ENCODE results near the gene IL4R.

IL4R gene

DNA sequence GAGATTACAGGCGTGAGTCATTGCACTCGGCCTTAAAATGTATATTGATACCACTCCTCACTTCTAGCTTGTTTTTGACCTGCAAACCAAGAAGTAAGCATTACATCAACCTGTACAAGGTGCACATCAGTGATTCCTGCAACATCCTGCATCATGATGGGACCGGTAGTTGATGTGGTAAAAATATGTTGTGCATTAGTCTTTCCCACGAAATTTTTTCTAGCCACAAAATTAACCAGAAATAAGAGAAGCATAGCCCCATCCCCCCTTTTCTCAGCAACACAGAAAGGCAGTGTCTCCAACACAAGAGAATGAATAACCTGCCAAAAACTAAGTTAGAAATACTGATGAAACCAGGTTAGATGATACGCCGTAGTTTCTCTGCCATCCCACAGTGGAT lies 24.1 kb upstream of the IL4R start:
- no peak for DNase-seq

DNA sequence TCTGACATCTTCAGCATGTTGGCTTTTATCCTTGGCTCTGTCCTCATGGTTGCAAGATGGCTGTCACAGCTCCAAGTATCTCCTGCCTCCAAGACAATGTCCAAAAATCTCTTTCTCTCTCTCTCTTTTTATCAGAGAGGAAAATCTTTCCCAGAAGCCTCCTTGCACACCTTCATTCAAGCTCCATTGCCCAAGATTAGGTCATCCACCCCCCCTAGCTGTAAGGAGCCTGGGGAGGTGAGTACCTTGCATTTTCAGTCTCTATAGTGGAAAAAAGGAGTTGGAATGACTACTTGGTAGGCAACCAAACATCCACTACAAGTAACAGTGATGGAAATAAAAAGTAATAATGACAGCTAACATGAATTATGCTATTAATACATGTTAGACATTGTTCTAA lies 23.2 kb upstream of the IL4R start:
- DNase-seq = no peak

DNA sequence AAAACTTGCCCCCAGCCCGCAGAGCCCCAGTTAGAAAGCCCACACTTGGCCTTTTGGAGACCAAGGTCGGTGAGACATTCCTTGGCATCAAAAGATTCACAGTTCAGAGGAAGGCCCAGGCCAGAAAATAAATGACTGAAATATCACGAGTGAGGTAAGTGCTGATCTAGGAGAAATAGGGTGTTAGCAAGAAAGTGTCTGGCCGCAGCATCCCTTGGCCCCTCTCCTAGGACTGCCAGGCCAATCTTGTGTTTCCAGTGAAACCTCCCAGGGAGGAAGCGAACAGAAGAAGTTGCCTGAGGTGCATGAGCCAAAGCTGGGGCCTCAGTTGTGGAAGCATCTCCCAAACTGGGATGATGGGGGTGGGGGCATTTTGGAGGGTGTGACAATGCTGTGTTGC lies 22.7 kb upstream of the IL4R start:
- DNase-seq = no peak

DNA sequence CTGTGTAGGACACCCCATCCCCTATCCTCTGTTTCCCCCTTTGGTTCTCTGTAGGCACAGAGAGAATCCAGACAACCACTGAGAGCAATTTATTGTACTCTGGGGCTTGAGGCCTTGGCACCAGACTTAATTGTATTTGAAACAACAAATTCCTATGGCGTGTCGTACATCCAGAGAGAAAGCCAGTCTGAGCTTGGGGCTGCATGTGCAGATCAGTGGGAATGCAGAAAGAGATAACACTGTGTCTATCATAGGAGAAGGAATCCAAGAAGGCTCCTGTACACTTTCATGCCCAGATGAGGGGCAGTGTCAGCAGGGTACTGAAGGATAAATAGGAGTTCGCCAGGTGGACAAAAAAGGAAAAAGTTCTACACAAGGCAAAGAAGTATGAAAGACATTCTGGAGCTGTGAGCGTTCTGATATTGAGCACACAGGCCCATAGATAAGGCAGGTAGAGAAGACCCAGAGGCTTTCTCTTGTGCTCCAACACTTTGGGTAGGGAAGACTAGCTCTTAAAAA lies 22.0 kb upstream of the IL4R start:
- no peak for DNase-seq

DNA sequence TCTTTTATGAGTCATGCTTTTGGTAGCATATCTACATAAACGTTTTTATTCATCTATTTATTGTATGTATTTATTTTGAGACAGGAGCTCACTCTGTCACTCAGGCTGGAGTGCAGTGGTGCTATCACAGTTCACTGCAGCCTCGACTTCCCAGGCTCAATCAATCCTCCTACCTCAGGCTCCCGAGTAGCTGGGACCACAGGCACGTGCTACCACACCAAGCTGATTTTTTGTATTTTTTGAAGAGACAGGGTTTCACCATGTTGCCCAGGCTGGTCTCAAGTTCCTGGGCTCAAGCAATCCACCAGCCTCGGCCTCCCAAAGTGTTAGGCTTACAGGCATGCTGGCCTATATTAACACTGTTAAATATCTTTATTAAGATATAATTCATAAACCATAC lies 20.4 kb upstream of the IL4R start:
- no peak for DNase-seq

DNA sequence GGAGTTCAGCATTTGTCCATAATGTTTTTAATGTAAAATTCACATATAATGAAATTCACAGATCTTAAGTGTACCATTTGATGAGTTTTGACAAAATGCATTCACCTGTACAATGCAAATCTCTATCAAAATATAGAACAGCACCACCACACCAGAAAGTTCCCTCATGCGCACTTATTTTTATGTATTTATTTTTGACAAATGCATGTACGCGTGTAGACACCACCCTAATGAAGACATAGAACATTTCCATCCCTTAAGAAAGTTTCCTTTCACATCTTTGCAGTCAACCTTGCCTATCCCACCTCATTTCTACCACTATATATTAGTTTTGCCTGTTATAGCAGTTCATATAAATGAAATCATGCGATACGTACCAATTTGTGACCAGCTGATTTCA lies 15.6 kb upstream of the IL4R start:
- no peak for DNase-seq

DNA sequence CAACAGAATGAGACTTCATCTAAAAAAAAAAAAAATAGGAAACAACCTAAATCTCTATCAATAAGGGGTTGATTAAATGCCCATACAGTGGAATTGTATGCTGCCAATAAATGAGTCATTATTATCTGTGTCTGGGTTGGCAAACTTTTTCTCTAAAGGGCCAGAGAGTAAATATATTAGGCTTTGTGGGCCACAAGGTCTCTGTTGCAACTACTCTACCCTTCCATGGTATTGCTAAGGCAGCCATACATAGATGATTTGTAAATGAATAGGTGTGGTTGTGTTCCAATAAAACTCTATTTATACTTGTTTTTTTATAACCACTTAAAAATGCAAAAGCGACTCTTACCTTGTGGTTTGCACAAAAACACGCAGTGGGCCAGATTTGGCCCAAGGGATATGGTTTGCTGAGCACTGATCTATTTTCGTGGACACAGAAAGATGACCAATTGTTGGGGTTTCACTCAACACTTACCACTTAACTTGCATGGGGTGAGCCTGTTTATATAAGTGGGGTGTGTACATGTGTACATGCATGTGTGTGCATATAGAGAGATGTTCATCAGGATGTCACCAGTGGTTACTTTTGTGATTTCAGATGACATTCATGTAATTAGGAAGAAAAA lies 12.4 kb upstream of the IL4R start:
- no peak for DNase-seq

DNA sequence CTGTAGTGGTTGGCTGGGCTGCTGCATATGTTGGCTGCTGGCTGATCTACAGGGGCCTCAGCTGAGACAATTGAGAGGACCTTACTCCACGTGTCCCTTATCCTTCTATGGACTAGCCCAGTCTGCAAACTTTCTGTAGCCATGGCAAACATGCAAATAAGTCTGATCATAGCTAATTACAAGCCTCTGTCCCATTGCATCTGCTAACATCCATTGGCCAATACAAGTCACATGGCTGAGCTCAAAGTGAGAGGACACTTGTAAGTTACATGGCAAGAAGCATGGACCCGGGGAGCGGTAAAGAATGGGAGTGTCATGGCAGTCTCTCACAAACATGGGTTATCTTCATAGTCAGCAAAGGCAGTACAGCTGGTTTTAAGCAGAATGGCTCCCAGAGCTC lies 11.6 kb upstream of the IL4R start:
- DNase-seq = no peak

DNA sequence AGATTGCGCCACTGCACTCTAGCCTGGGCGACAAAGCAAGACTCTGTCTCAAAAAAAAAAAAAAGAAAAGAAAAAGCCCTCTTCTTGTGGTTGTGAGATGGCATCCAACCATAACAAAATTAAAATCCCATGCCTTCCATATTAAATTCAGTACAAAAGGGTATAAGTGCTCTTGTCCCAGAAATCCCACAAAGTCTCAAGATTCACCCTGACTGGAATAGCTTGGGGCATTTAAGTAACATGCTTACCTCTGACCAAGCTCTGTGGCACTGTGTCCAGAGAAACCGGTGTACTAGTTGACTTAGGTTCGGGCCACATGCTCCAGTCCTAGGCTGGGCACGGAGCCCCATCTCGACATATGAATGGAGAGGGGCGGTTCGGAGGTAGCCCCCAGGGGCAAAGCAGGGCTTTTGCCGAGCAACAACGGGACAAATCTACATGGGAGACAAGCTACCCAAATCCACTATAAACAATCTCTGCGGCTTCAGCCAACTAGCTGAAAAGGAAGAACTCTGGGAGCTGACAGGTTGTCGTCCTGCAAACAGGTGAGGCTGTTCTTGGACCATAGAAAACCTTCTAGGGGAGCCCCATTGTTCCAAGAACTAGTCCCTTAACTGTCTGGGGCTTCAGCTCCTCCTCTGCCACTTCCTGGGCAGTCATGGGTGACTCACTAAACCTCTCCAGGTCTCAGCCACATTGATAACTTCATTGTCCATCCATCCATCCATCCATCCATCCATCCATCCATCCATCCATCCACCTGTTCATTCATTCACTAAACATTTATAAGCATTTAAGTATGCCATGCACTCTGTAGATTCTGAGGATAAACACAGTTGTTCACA lies 10.3 kb upstream of the IL4R start:
- DNase-seq = no peak

DNA sequence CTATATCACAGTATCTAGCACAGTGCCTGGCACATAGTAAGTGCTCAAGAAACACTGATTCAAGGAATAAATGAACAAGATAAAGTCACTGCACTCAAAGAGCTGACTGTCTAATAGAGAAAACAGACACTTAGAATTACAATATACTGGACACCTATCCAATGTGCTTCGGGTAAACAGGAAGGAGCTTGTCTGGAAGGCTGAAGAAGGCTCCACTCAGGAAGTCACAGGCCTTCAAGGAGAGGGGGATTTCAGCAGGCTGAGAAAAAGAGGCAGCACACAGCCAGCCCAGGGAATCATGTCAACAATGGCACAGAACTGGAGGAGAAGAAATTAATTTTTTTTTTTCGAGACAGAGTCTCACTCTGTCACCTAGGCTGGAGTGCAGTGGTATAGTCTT lies 9.7 kb upstream of the IL4R start:
- no peak for DNase-seq

DNA sequence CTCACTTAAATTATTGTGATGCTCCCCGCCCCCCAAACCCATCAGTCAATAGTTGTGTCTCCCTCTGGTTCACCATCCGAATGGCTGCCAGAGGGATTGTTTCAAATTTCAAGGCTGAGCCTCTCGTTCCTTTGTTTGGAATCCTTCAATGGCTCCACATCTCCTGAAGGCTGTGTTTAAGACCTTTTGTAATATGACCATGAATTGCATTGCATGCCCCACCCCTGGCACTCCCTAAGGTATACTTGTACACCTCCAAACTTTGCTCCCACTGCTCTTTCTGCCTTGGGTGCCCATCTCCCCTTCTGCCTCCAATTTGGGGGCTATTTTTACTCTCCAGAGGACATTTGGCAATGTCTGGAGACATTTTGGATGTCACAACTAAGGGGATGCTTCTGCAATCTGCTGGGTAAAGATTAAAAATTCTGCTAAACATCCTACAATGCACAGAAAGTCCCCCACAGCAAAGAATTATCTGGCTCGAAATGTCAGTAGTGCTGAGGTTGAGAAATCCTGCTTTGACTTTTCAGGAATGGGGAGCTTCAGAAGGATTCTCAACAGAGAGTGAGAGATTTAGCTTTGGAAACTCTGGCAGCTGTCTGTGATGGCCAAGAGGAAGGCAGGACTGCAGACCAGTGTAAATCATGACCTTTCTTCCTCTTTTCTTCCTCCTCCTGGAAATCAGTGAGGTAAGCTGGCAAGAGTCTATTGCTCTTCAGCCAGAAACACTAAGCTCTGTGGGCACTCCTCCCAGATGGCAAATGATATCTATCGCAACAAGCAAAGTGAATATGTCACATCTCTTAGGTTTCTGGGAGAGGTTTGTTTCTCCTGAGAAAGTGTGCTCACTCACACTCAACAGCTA lies 8.7 kb upstream of the IL4R start:
- no peak for DNase-seq

DNA sequence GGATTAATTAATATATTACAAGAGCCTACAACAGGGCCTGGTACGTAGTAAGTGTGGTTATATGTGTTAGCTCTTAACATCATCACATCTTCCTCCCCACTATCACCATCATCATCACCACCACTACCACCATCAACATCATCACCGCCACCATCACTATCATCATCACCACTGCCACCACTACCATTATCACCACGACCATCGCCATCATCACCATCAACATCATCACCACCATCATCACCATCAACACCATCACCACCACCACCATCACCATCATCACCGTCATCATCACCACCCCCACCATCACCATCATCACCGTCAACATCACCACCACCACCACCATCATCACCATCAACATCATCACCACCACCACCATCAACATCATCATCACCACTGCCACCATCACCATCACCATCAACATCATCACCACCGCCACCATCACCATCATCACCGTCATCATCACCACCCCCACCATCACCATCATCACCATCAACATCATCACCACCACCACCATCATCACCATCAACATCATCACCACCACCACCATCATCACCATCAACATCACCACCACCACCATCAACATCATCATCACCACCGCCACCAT lies 7.8 kb upstream of the IL4R start:
- no peak for DNase-seq

DNA sequence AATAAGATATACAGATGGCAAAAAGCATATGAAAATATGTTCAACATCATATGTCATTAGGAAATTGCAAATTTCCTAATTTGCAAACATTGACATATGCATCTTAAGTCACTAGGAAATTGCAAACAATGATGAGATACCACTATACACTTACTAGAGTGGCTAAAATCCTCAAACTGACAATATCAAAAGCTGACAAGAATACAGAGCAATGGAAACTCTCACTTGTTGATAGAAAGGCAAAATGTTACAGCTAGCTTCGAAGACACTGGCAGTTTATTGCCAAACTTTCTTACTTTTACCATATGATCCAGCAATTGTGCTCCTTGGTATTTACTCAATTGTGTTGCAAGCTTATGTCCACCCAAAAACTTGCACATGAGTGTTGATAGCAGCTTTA lies 5.0 kb upstream of the IL4R start:
- no peak for DNase-seq

DNA sequence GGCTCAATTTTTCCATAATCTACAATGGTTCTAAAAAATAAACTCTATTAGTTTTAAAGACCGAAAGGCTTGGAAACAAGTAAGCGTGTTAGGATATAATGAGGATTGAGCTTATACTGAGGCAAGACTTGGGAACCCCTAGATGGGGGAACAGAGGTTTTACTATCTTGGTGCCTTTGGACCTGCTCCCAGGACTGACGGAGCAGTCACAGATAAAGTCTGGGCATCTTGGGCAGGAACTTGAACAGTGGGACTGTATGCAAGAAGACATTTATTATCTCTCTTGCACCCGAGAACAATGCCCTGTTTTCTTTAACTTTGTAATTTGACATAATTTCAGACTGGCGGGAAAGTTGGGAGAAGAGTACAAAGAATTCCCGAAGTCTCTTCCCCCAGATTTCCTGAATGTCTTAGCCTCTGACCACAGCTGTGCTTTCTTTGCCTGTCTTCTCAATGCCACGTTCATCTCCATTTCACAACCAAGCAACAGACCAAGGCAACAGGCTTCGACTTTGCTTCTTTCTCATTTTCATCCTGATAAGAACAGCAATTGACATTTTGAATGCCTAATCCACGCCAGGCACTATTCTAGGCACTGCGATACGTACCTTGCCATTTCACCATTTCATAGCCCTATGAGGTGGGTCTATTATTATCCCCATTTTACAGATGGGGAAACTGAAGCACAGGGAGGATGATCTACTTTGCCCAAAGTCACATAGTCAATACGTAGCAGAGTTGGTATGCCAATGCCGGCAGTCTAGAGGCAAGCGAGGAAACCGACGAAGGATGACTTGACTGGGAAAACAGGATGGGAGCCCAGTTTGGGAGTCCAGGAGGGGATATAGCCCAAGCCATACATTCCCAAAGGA lies 3.0 kb upstream of the IL4R start:
- DNase-seq = no peak

DNA sequence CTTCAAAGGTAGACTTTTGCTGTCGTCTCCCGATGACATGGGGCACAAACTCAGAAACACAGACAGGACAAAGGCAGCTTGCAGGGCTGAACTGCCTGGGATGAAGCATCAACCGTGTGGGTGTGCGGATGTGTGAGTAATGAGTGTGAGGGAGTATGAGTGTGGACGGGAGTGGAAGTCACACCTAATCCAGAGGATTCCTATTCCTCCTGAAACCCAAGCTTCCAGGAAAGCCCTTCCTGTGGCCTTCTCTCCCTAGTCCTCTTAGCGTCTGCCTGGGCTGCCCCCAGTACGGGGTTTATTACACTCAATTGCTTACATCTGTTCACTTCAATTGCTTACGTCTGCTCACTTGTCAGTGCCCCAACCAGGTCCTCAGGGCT lies 2.3 kb upstream of the IL4R start:
- DNase-seq = peak; percentile 19

DNA sequence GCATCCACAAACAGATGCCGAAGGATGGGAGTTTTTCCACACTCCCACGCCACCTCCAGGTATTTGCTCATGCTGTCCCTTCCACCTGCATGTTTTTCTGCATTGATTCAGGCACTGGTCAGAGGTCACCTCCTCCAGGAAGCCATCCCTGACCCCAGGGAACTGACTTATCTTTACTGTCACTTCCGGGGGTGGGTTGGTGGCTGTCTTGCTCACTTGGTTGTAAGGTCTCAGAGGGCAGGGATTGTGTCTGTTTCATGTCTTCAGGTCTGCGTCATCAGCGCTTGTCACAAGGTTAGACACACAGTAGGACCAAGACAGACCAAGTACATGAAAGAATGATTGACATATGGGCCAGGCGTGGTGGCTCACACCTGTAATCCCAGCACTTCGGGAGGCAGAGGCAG lies 1.9 kb upstream of the IL4R start:
- DNase-seq = no peak

DNA sequence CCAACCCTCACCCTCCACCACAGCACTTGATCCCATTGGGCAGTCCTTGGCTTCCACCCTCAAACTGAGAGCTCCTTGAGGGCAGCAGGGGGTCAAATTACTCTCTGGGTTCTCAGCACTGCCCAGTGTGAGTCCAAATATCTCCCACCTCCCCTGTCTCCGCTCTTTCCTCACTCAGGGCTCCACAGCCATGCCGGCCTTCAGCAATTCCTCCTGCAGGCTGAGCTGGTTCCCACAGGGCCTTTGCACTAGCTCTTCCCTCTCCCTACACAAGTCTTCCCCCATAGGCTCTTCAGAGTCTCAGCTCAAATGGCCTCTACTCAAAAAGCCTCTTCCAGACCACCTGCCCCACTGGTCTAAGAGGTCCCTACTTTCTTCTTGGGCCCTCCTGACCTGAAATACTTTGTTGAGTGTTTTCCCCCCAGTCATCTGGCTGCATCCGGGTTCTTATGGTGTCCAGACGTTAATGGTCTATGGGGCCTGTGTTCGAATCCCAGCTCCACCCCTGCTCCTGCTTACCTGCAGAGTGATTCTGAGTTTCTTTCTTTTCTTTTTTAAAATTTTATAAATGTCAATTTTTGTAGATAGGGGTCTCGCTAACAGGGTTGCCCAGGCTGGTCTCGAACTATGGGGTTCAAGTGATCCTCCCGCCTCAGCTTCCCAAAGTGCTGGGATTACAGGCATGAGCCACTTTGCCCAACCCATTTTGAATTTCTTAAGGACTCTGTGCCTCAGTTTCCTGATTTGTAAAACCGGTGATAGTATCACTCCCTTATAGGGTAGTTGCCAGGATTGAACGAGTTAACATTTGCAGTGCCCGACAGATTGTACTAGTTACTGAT lies 973 bp upstream of the IL4R start:
- no peak for DNase-seq

DNA sequence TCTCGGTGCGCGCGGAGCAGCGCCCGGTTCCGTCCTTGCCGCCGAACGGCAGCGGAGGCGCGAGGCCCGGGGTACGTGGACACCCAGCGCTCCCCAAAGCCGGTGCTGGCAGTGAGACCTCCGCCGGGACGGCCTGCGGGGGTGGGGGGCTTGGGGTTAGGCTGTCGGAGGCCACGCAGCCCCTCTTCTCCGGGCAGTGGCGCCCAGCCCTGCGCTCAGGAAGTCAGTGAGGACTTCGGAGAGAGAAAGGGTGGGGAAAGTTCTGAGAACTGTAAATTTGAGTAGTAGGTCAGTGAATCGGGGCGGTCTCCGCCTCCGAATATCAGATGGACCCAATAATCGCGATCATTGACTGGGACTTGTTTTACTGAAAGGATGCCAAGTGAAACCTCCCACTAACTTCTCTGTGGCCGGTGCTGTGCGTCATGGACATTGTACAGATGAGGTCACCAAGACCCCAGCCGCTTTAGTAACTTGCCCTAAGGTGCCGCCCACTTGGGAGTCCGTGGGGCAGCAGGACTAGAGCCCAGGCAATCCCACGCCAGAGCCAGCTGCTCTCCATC lies 468 bp downstream of the IL4R start:
- no peak for DNase-seq

DNA sequence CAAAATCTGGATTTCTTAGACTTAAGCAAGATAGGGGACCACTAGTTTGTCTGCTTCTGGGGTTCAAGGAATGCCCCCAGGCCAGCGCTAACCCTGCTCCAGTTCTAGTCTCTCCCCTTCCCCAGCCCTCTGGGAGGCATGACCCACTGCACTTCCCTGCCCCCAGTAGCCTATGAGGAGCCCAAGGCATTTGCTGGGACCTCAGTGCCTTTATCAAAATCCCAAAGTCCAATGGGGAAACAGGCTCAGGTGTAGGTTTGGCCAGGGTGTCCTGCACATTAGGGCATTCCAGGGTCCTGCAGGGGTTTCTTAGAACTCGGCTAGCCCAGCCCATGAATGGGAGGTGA lies 1.2 kb downstream of the IL4R start:
- no peak for DNase-seq

DNA sequence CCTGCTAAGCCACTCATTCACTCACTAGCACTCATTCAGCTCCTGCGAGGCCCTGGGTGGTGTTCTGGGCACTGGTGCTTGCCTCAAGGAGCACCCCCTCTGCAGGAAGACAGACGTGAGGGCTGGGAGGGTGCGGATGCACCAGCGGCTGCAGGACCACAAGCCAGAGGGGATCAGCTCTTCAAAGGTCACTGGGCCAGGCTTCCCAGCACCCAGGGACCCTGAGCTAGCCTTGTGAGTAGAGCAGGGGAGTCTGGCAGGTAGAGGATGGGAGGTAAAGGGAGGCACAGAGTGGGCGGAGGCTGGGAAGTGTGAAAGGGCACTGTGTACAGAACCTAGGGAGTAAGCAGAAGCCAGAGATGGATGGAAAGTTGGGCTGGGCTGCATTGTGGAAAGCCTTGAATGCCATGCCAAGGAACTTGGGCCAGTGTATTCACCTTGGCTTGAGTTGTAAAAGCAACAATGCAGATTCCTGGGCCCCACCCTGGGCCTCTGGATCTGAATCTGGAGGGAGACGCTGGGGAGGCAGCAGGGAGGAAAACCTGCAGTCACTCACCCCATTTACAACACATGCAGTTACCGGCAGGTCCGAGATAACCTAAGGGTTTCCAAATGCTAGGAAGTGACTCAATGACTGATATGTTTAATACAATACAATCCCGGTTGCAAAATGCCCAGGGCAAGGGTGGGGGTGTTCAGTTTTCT lies 1.7 kb downstream of the IL4R start:
- no peak for DNase-seq

All from NCI-H69 (cell line).